Kidney tubule cell (primary cell): Measurements from ENCODE around the gene ORM1.
A peak's percentile ranks its signal among the peaks of the same experiment; 100 is the strongest.

Experiments used
- DNase-seq: peaks from one replicate; pipeline ENCODE4 v3.0.0-alpha.2; 2018; ENCODE audit warnings: low spot score

Gene ORM1

GRCh38 chr9:114366334-114367128 is 43.6 kb downstream of the ORM1 start:
- peak; percentile 93 for DNase-seq

DNA sequence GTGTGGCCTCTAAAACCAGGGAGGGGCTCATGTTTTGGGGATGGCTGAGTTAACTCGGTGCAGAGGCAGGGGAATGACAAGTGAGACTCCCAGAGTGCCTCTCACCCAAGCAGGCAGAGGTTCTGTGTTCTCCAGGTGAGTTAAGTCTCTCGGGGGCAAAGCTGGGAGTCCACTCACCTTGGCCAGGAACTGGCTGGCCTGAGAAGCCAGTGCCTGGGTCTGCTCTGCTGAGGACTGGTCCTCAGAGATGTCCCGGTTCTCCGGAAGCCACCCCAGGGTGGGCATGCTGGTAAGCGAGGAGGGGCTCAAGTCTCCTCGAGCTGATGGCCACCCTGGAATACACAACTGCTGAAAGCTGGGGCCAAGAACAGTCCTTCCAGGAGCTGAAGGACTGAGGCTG is 44.5 kb downstream of the ORM1 start:
- no peak for DNase-seq

GRCh38 chr9:114367772-114368569 is 45.1 kb downstream of the ORM1 start:
- no peak for DNase-seq

GRCh38 chr9:114369216-114370130 is 46.6 kb downstream of the ORM1 start:
- no peak for DNase-seq

- no peak for DNase-seq
These were observed 47.5 kb downstream of the ORM1 start for GRCh38 chr9:114370251-114370967.

GRCh38 chr9:114370968-114371320 is 48.0 kb downstream of the ORM1 start:
- no peak for DNase-seq

DNA sequence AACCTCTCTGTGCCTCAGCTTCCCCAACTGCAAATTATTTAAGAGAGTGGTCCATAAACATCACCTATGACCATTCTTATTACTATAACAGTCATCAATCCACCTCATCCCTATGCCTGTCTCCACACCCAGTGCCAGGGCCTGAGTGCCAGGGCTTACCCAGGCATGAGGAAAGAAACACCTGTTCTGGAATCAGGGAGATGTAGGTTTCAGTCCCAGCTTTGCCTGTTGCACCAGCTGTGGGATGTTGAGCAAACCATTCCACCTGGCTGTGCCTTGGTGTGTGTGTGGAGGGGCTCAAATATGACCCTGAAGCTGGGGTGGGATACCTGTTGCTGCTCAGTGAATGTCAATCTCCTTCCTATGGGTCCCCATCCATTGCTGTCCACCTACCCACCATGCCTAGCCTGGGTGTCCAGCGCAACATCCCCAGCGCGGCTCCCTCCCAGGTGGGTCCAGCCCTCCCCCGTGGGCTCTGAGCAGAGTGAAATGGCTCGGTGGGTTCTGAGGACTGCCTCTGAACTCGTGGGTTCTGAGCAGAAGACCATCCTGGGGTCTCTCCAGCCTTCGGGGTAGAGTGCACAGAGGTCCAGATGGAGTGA is 48.5 kb downstream of the ORM1 start:
- no peak for DNase-seq

GRCh38 chr9:114371973-114372917 is 49.3 kb downstream of the ORM1 start:
- peak; percentile 72 for DNase-seq

- DNase-seq, result peak; percentile 31
These were observed 50.1 kb downstream of the ORM1 start for GRCh38 chr9:114372921-114373448.

DNA sequence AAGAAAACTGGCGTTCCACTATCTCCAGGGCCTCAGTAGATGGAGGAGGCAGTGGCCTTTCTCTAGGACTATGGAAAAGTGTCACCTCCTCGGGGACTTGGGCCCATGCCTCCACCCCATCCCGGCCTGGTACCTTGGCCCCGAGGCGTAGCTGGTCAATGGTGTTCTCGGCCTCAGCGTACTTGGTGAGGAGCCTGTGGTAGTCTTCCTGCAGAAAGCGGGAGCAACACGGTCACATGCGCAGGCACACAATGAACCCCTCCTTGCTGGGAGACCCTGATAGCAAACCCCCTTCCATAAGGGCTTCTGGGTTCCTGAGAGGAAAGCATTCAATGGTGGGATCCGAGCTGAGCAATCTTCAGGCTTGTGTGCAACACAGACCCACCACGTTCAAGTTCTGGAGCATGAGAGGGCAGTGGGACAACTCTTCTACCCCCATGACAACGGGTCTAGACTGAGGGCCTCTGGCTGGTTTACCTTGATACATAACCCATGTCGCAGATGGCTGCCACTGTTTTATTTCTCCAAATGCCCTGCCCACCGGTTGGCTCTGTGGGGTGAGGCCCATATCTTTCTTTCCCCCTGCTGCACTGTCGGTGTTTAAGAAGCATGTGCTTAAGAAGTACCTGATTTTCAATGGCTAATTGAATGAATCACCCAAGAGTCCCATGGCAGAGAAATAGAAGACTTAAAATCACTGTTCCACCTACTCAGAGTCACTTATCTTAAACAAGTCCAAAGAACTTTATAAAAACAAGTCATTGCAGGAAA is 51.2 kb downstream of the ORM1 start:
- no peak for DNase-seq

DNA sequence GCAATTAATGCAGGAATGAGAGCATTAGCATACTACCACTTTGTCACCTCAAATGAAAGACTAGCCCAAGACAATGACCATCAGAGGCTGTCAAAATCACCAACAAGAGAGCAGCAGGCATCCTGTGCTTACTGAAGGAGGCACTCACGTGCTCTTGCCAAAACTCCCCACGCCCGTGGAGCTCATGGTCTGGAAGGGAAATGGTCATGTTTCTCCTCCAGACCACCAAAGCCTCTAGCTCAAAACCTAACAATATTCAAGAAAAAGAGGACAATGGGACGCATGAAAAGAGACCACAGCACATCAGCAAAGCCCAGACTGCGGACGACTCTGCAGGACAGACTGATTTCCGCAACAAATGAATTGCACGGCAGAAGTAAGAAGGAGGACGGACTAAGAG is 52.0 kb downstream of the ORM1 start:
- DNase-seq, result no peak

DNA sequence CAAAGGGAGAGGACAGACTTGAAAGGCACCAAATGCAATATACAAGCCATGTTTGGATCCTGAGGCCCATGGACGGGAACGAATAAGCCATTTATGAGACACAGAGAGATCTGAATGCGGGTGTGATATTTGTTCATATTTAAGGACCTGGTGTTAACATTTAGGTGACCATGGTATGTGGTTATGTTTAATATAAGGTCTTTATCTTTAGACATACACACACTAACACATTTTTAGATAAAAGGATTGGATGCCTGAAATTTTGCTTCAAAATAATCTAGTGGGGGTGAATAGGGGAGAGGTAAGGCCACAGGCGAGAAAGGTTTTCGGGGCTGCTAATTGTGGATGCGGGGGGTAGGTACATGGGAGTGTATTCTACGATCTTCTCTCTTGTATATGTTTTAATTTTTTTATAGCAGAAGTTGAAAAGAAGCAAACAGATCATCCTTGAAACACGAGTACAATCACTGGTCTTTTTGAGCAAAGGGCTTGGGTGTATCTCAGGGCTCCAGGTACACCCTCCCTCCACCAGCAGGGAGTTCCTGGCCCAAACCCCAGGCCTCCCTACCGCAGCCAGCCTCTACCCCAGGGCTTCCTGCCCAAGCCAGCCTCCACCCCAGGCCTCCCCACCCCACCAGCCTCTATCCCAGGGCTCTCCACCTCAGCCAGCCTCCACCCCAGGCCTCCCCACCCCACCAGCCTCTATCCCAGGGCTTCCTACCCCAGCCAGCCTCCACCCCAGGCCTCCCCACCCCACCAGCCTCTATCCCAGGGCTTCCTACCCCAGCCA is 52.7 kb downstream of the ORM1 start:
- no peak for DNase-seq
